Stimulated activated CD8-positive, alpha-beta memory T cell treated with anti-CD3 and anti-CD28 coated beads, Interleukin-12 subunit alpha, Interleukin-12 subunit beta, amount 100 ng/mL, for 24 hours (primary cell): ENCODE measurements around the gene DENND1A.
"Not testable (repeated sequence)": the region's sequence is repeated elsewhere in the genome, so short reads cannot be mapped to it uniquely, and the experiment has no call there.

Experiments used
- DNase-seq: peaks from one replicate; pipeline ENCODE4 v3.0.0-alpha.2; 2020; ENCODE audit errors: extremely low read depth

The DENND1A gene

GRCh38 chr9:123816817-123817472 lies 113.0 kb downstream of the DENND1A start:
- no peak for DNase-seq

- not testable (repeated sequence) for DNase-seq
Observed at GRCh38 chr9:123815856-123816255, 114.1 kb downstream of the DENND1A start.

- no peak for DNase-seq
Observed at GRCh38 chr9:123814496-123814895, 115.4 kb downstream of the DENND1A start.

GRCh38 chr9:123812984-123813383 lies 116.9 kb downstream of the DENND1A start:
- no peak for DNase-seq

GRCh38 chr9:123807251-123807650 lies 122.7 kb downstream of the DENND1A start:
- no peak for DNase-seq

GRCh38 chr9:123806829-123807228 lies 123.1 kb downstream of the DENND1A start:
- DNase-seq: no peak

- no peak for DNase-seq
Observed at GRCh38 chr9:123798195-123798594, 131.7 kb downstream of the DENND1A start.

- no peak for DNase-seq
Observed at GRCh38 chr9:123796618-123797484, 133.1 kb downstream of the DENND1A start.

GRCh38 chr9:123796094-123796493 lies 133.8 kb downstream of the DENND1A start:
- no peak for DNase-seq

GRCh38 chr9:123795336-123795735 lies 134.6 kb downstream of the DENND1A start:
- DNase-seq: no peak

GRCh38 chr9:123792501-123792900 lies 137.4 kb downstream of the DENND1A start:
- DNase-seq: no peak

- DNase-seq: no peak
Observed at GRCh38 chr9:123789554-123790292, 140.2 kb downstream of the DENND1A start.

- no peak for DNase-seq
Observed at GRCh38 chr9:123787416-123787815, 142.5 kb downstream of the DENND1A start.

GRCh38 chr9:123784518-123784917 lies 145.4 kb downstream of the DENND1A start:
- DNase-seq: no peak

- DNase-seq: no peak
Observed at GRCh38 chr9:123778232-123778902, 151.6 kb downstream of the DENND1A start.

- DNase-seq: no peak
Observed at GRCh38 chr9:123776708-123777537, 153.0 kb downstream of the DENND1A start.

GRCh38 chr9:123775289-123776284 lies 154.3 kb downstream of the DENND1A start:
- DNase-seq: no peak

- no peak for DNase-seq
Observed at GRCh38 chr9:123773783-123774182, 156.1 kb downstream of the DENND1A start.

- no peak for DNase-seq
Observed at GRCh38 chr9:123772967-123773366, 157.0 kb downstream of the DENND1A start.

- DNase-seq: no peak
Observed at GRCh38 chr9:123772374-123772773, 157.6 kb downstream of the DENND1A start.
